GM23248 (cell line): Measurements from ENCODE around the gene ZNF488. TPM values are rescaled to one million over a fixed set of nuclear protein-coding genes. Genes with fewer than 3 reads are reported as not detected.

ENCODE experiments used
- DNase-seq: peaks from one replicate; pipeline ENCODE4 v3.0.0-alpha.2; 2015
- H2AFZ ChIP-seq: fragments of 200-600 bp; sonication (generic); 2 replicates; pipeline ENCODE4 v1.6.1; 2016; ENCODE audit warnings: antibody characterized with exemption
- H3F3A ChIP-seq: fragments of 200-600 bp; sonication (generic); 2 replicates; pipeline ENCODE4 v1.6.1; 2016; ENCODE audit warnings: mild to moderate bottlenecking, antibody characterized with exemption, mixed run types; ENCODE audit not compliant: insufficient read depth
- H3K27ac ChIP-seq: fragments of 200-600 bp; sonication (generic); 2 replicates; pipeline ENCODE4 v1.5.1; 2016; ENCODE audit warnings: mild to moderate bottlenecking
- H3K27me3 ChIP-seq: fragments of 200-600 bp; sonication (generic); replicated peaks from 2 replicates; pipeline ENCODE4 v1.6.1; 2016; ENCODE audit warnings: mild to moderate bottlenecking; ENCODE audit not compliant: insufficient read depth
- H3K36me3 ChIP-seq: fragments of 200-600 bp; sonication (generic); 2 replicates; pipeline ENCODE4 v1.6.1; 2016; ENCODE audit warnings: low read depth, mild to moderate bottlenecking
- H3K4me1 ChIP-seq: fragments of 200-600 bp; sonication (generic); 2 replicates; pipeline ENCODE4 v1.6.1; 2016; ENCODE audit warnings: mild to moderate bottlenecking; ENCODE audit not compliant: insufficient read depth
- H3K4me2 ChIP-seq: fragments of 200-600 bp; sonication (generic); one replicate; pipeline ENCODE4 v1.6.1; 2016; ENCODE audit warnings: mild to moderate bottlenecking; ENCODE audit not compliant: unreplicated experiment
- H3K4me3 ChIP-seq: fragments of 200-600 bp; sonication (generic); 2 replicates; pipeline ENCODE4 v1.5.1; 2016; ENCODE audit warnings: mild to moderate bottlenecking
- H3K79me2 ChIP-seq: fragments of 200-600 bp; sonication (generic); 2 replicates; pipeline ENCODE4 v1.6.1; 2016; ENCODE audit warnings: mild to moderate bottlenecking; ENCODE audit not compliant: insufficient read depth
- H3K9ac ChIP-seq: fragments of 200-600 bp; sonication (generic); 2 replicates; pipeline ENCODE4 v1.6.1; 2016; ENCODE audit warnings: mild to moderate bottlenecking
- H3K9me2 ChIP-seq: fragments of 200-600 bp; sonication (generic); 2 replicates; pipeline ENCODE4 v1.6.1; 2016; ENCODE audit warnings: mixed run types, mild to moderate bottlenecking, moderate library complexity; ENCODE audit not compliant: insufficient read depth
- H3K9me3 ChIP-seq: fragments of 200-600 bp; sonication (generic); one replicate; pipeline ENCODE4 v1.6.1; 2017; ENCODE audit warnings: low read depth
- H4K20me1 ChIP-seq: fragments of 200-600 bp; sonication (generic); 2 replicates; pipeline ENCODE4 v1.6.0; 2016; ENCODE audit not compliant: insufficient read depth
- EZH2 ChIP-seq: fragments of 200-600 bp; sonication (generic); IDR thresholded peaks from 2 replicates; pipeline ENCODE4 v1.6.1; 2018; ENCODE audit warnings: antibody characterized with exemption, mild to moderate bottlenecking; ENCODE audit not compliant: insufficient read depth, poor library complexity, severe bottlenecking
- EZH2phosphoT487 ChIP-seq: fragments of 200-600 bp; sonication (generic); IDR thresholded peaks from 2 replicates; pipeline ENCODE4 v1.6.1; 2018; ENCODE audit warnings: antibody characterized with exemption, moderate library complexity, mild to moderate bottlenecking, low read depth; ENCODE audit not compliant: insufficient read depth
- WGBS, 2 experiments: methylation state at CpG; one replicate each; pipeline ENCODE4 v1.1.6; 2015 to 2017; ENCODE audit warnings: low lambda C conversion rate in 2 of 2, low coverage in 1 of 2; ENCODE audit errors: missing lambda C conversion rate in 2 of 2; 5-methylcytosine and 5-hydroxymethylcytosine counted together
- in situ Hi-C: fragments of 300-500 bp; cut with MboI; formaldehyde crosslinking; loops from 2 replicates; pipeline ENCODE4 v1.15.0; 2020
- polyA plus RNA-seq: library from polyadenylated mRNA; unstranded; fragments of >200 nt; fragmentation: Nextera tagmentation; extraction: Ambion mirVana; gene quantifications from 2 replicates; pipeline ENCODE4 v1.2.1, GENCODE V29; 2016
- total RNA-seq: library from RNA; depleted of rRNA; stranded (reverse); fragments of >200 nt; shearing (Covaris generic); gene quantifications from 2 replicates; pipeline ENCODE4 v1.2.3, GENCODE V29; 2014

The ZNF488 gene
- total and polyA plus RNA-seq, 2 experiments from 2014 or later: 0.11 TPM; not detected in 1

- H3K27ac ChIP-seq: no peak overlapping the region
- H3F3A ChIP-seq: no peaks in the 10 kb centered on the region
- H4K20me1 ChIP-seq: no peaks in the 10 kb centered on the region
- in situ Hi-C loops: no loop called here
- no peaks in the 10 kb centered on the region for H3K36me3 ChIP-seq
- no peak overlapping the region for H3K4me2 ChIP-seq
- no peak for DNase-seq
- H3K4me3 ChIP-seq: no peak overlapping the region
- H3K79me2 ChIP-seq: no peaks in the 10 kb centered on the region
- TF ChIP-seq EZH2: no peak
- H3K9me3 ChIP-seq: no peaks in the 10 kb centered on the region
- peaks cover 17% of the 10 kb centered on the region; the same call in 1 of the 2 replicates for H3K27me3 ChIP-seq
- no peaks in the 10 kb centered on the region for H3K9me2 ChIP-seq
- 57 to 63% methylated on average over 8 of the region's 8 CpGs for WGBS, 2 experiments
- no peak overlapping the region for H3K9ac ChIP-seq
- no peak overlapping the region for H2AFZ ChIP-seq
- H3K4me1 ChIP-seq: no peaks in the 10 kb centered on the region
Measured at GRCh38 chr10:47366731-47367460, 17.2 kb downstream of the ZNF488 start.

- Histone ChIP-seq H3K27me3 (peaks cover 17% of the 10 kb centered on the region; the same call in 1 of the 2 replicates), H3K4me1 (no peaks in the 10 kb centered on the region), H3K9me3 (no peaks in the 10 kb centered on the region), H3K79me2 (no peaks in the 10 kb centered on the region), H3F3A (no peaks in the 10 kb centered on the region), H3K4me3 (no peak overlapping the region), H3K9ac (no peak overlapping the region), H4K20me1 (no peaks in the 10 kb centered on the region), H3K4me2 (no peak overlapping the region), H3K27ac (no peak overlapping the region), H3K9me2 (no peaks in the 10 kb centered on the region), H2AFZ (no peak overlapping the region), H3K36me3 (no peaks in the 10 kb centered on the region)
- no peak for DNase-seq
- 60 to 61% methylated on average over 5 of the region's 5 CpGs for WGBS, 2 experiments
- no peak for TF ChIP-seq EZH2phosphoT487
- no peak for TF ChIP-seq EZH2
- in situ Hi-C loops: no loop called here
Measured at GRCh38 chr10:47366181-47366631, 17.9 kb downstream of the ZNF488 start.

DNA sequence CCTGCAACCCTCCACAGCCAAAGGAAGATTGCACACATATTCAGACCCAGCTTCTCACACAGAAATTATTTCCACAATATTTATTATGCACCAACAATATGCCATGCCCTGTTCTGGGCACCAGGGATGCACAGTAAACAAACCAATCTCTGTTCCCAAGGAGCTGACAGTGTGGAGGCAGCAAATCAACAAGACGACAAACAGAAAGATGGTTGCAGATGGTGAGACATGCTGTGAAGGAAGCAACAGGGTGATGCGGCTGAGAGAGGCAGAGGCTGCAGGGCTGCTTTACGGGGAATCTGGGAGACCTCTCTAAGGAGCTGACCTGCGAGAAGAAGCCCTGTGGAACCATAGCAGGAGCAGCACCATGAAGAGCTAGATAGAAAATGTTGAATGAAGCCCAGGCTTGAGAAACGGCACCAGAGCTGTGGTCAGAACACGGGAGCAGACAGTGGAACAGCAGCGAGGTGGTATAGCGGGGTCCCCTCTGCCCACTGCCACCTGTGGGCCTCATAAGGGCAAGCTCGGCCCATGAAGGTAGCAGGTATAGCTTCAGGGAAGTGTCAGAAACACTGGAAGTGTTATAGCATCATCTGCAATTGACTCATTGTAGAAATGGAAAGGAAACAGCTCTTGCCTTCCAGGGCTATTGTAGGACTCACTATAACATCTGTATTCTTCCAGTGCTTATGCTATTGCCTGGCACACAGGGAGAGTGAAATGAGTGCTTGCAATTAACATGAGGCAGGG lies 18.5 kb downstream of the ZNF488 start:
- no peak overlapping the region for H3K4me2 ChIP-seq
- no peaks in the 10 kb centered on the region for H3K9me3 ChIP-seq
- H2AFZ ChIP-seq: no peak overlapping the region
- H4K20me1 ChIP-seq: no peaks in the 10 kb centered on the region
- no peak for DNase-seq
- H3K4me1 ChIP-seq: no peaks in the 10 kb centered on the region
- H3F3A ChIP-seq: no peaks in the 10 kb centered on the region
- H3K27me3 ChIP-seq: peaks cover 17% of the 10 kb centered on the region; the same call in 1 of the 2 replicates
- H3K36me3 ChIP-seq: no peaks in the 10 kb centered on the region
- TF ChIP-seq EZH2phosphoT487: no peak
- no peak for TF ChIP-seq EZH2
- no peak overlapping the region for H3K9ac ChIP-seq
- H3K9me2 ChIP-seq: no peaks in the 10 kb centered on the region
- no peaks in the 10 kb centered on the region for H3K79me2 ChIP-seq
- WGBS, 2 experiments: 58% methylated on average over 9 of the region's 9 CpGs
- H3K27ac ChIP-seq: no peak overlapping the region
- in situ Hi-C loops: no loop called here
- H3K4me3 ChIP-seq: no peak overlapping the region

GRCh38 chr10:47364911-47365310 lies 19.2 kb downstream of the ZNF488 start:
- no peaks in the 10 kb centered on the region for H3K79me2 ChIP-seq
- H3K27me3 ChIP-seq: peaks cover 17% of the 10 kb centered on the region; the same call in 1 of the 2 replicates
- no peaks in the 10 kb centered on the region for H4K20me1 ChIP-seq
- no peaks in the 10 kb centered on the region for H3K36me3 ChIP-seq
- TF ChIP-seq EZH2 (no peak), EZH2phosphoT487 (no peak)
- DNase-seq: no peak
- no peaks in the 10 kb centered on the region for H3K9me3 ChIP-seq
- 54 to 58% methylated on average over 5 to 6 of the region's 6 CpGs for WGBS, 2 experiments
- H2AFZ ChIP-seq: no peak overlapping the region
- H3K9me2 ChIP-seq: no peaks in the 10 kb centered on the region
- no peak overlapping the region for H3K27ac ChIP-seq
- no peak overlapping the region for H3K9ac ChIP-seq
- H3K4me3 ChIP-seq: no peak overlapping the region
- in situ Hi-C loops: no loop called here
- H3F3A ChIP-seq: no peaks in the 10 kb centered on the region
- H3K4me2 ChIP-seq: no peak overlapping the region
- no peaks in the 10 kb centered on the region for H3K4me1 ChIP-seq
